Activated T-cell treated with anti-CD3 and anti-CD28 coated beads for 48 hours (primary cell): ENCODE results near the gene IL3RA.
"Not testable (repeated sequence)": the region's sequence is repeated elsewhere in the genome, so short reads cannot be mapped to it uniquely, and the experiment has no call there.

Experiments
- DNase-seq: peaks from one replicate; pipeline ENCODE4 v3.0.0-alpha.2; 2020; ENCODE audit warnings: low read depth

Gene IL3RA

GRCh38 chrX:1400049-1400448 is 63.5 kb downstream of the IL3RA start:
- DNase-seq: no peak

- no peak for DNase-seq
Observed at GRCh38 chrX:1400742-1401471, 64.3 kb downstream of the IL3RA start.

GRCh38 chrX:1401611-1402430 is 65.2 kb downstream of the IL3RA start:
- DNase-seq: no peak

- DNase-seq: no peak
Observed at GRCh38 chrX:1403228-1403627, 66.6 kb downstream of the IL3RA start.

- DNase-seq: not testable (repeated sequence)
Observed at GRCh38 chrX:1403867-1404266, 67.3 kb downstream of the IL3RA start.

- DNase-seq: not testable (repeated sequence)
Observed at GRCh38 chrX:1405769-1406168, 69.2 kb downstream of the IL3RA start.

GRCh38 chrX:1407035-1407434 is 70.5 kb downstream of the IL3RA start:
- no peak for DNase-seq

GRCh38 chrX:1411326-1411725 is 74.7 kb downstream of the IL3RA start:
- DNase-seq: no peak

GRCh38 chrX:1412551-1413161 is 76.1 kb downstream of the IL3RA start:
- DNase-seq: no peak

GRCh38 chrX:1416327-1416784 is 79.8 kb downstream of the IL3RA start:
- no peak for DNase-seq

- DNase-seq: no peak
Observed at GRCh38 chrX:1416965-1417760, 80.6 kb downstream of the IL3RA start.

GRCh38 chrX:1417921-1418771 is 81.6 kb downstream of the IL3RA start:
- no peak for DNase-seq

GRCh38 chrX:1418901-1419544 is 82.4 kb downstream of the IL3RA start:
- no peak for DNase-seq

GRCh38 chrX:1419545-1420355 is 83.2 kb downstream of the IL3RA start:
- DNase-seq: no peak

- no peak for DNase-seq
Observed at GRCh38 chrX:1420371-1420770, 83.8 kb downstream of the IL3RA start.

- no peak for DNase-seq
Observed at GRCh38 chrX:1421433-1422134, 85.0 kb downstream of the IL3RA start.

GRCh38 chrX:1422135-1422465 is 85.5 kb downstream of the IL3RA start:
- DNase-seq: no peak

GRCh38 chrX:1423215-1423614 is 86.6 kb downstream of the IL3RA start:
- no peak for DNase-seq

GRCh38 chrX:1424147-1424851 is 87.7 kb downstream of the IL3RA start:
- no peak for DNase-seq
